PC-3 (cell line): Measurements from ENCODE around the gene OSBPL9. TPM values are rescaled to one million over a fixed set of nuclear protein-coding genes. Genes with fewer than 3 reads are reported as not detected.

ENCODE experiments used
- ATAC-seq: fragments of 200-7000 bp; cut with Tn5 transposase; 2 replicates; pipeline ENCODE4 v1.9.1; 2020; ENCODE audit warnings: mild to moderate bottlenecking, moderate library complexity
- BruUV-seq: library from RNA; stranded (reverse); fragments of 400-500 nt; replicated peaks from 2 replicates; lab custom pipeline; 2021; lab: Mats Ljungman, UMichigan
- CTCF ChIA-PET: fragments of 300-600 bp; sonication (Branson Sonifier 250); formaldehyde crosslinking; loops from one replicate; lab custom pipeline; 2022; ENCODE audit warnings: antibody characterized with exemption; lab: Charles Lee
- POLR2A ChIA-PET: fragments of 300-600 bp; sonication (Branson Sonifier 250); formaldehyde crosslinking; loops from one replicate; lab custom pipeline; 2022; ENCODE audit warnings: antibody characterized with exemption; ENCODE audit not compliant: unreplicated experiment; lab: Charles Lee
- DNase-seq: peaks from one replicate; pipeline ENCODE4 v3.0.0-alpha.2; 2015
- H2AFZ ChIP-seq: fragments of 300-600 bp; sonication (generic); 2 replicates; pipeline ENCODE4 v1.6.0; 2016; ENCODE audit warnings: antibody characterized with exemption, low read length
- H3F3A ChIP-seq: fragments of 300-600 bp; sonication (generic); one replicate; pipeline ENCODE4 v1.6.0; 2017; ENCODE audit warnings: antibody characterized with exemption, low read length, control low read depth, mild to moderate bottlenecking; ENCODE audit not compliant: unreplicated experiment
- H3K27ac ChIP-seq: fragments of 300-600 bp; sonication (generic); 2 replicates; pipeline ENCODE4 v1.5.1; 2016; ENCODE audit warnings: mild to moderate bottlenecking, low read length
- H3K27me3 ChIP-seq: fragments of 300-600 bp; sonication (generic); 2 replicates; pipeline ENCODE4 v1.6.1; 2016; ENCODE audit warnings: low read length, mixed read lengths
- H3K36me3 ChIP-seq: fragments of 300-600 bp; sonication (generic); 2 replicates; pipeline ENCODE4 v1.6.1; 2016; ENCODE audit warnings: low read depth, mixed run types, low read length, mixed read lengths
- H3K4me1 ChIP-seq: fragments of 300-600 bp; sonication (generic); 2 replicates; pipeline ENCODE4 v1.5.1; 2016; ENCODE audit warnings: low read length; ENCODE audit not compliant: insufficient read depth
- H3K4me2 ChIP-seq: fragments of 300-600 bp; sonication (generic); 2 replicates; pipeline ENCODE4 v1.6.0; 2016; ENCODE audit warnings: low read length
- H3K4me3 ChIP-seq: fragments of 300-600 bp; sonication (generic); 2 replicates; pipeline ENCODE4 v1.5.1; 2016; ENCODE audit warnings: mild to moderate bottlenecking, low read length, mixed read lengths
- H3K79me2 ChIP-seq: fragments of 300-600 bp; sonication (generic); 2 replicates; pipeline ENCODE4 v1.6.1; 2017; ENCODE audit warnings: low read length, mixed read lengths
- H3K9ac ChIP-seq: fragments of 300-600 bp; sonication (generic); 2 replicates; pipeline ENCODE4 v1.6.0; 2016; ENCODE audit warnings: mild to moderate bottlenecking, low read length
- H3K9me2 ChIP-seq: fragments of 300-600 bp; sonication (generic); replicated peaks from 2 replicates; pipeline ENCODE4 v1.6.1; 2016; ENCODE audit warnings: mixed run types, low read length, mixed read lengths
- H3K9me3 ChIP-seq: fragments of 300-600 bp; sonication (generic); 2 replicates; pipeline ENCODE4 v1.6.1; 2016; ENCODE audit warnings: low read length, mixed read lengths
- H4K20me1 ChIP-seq: fragments of 300-600 bp; sonication (generic); 2 replicates; pipeline ENCODE4 v1.6.1; 2016; ENCODE audit warnings: low read length, mixed read lengths
- CTCF ChIP-seq: fragments of 300-600 bp; sonication (generic); conservative IDR thresholded peaks from 2 replicates; pipeline ENCODE4 v1.5.1; 2017; ENCODE audit warnings: antibody characterized with exemption, low read depth, mild to moderate bottlenecking, low read length
- EZH2 ChIP-seq: fragments of 300-600 bp; sonication (generic); IDR thresholded peaks from one replicate; pipeline ENCODE4 v1.6.1; 2017; ENCODE audit warnings: antibody characterized with exemption, mild to moderate bottlenecking, low read length; ENCODE audit not compliant: unreplicated experiment
- EZH2phosphoT487 ChIP-seq: fragments of 300-600 bp; sonication (generic); IDR thresholded peaks from 2 replicates; pipeline ENCODE4 v1.6.1; 2018; ENCODE audit warnings: mild to moderate bottlenecking, antibody characterized with exemption, low read length, borderline replicate concordance
- intact Hi-C: fragments of 100-400 bp; cut with micrococcal nuclease; formaldehyde crosslinking; loops from 2 replicates; pipeline ENCODE4 v1.9.0; 2023
- total RNA-seq: library from RNA; depleted of rRNA; stranded (reverse); fragments of >200 nt; gene quantifications from 2 replicates; pipeline ENCODE4 v1.2.3, GENCODE V29; 2014

OSBPL9 gene
- total RNA-seq, 1 experiment from 2014 or later = 74.7 TPM

DNA sequence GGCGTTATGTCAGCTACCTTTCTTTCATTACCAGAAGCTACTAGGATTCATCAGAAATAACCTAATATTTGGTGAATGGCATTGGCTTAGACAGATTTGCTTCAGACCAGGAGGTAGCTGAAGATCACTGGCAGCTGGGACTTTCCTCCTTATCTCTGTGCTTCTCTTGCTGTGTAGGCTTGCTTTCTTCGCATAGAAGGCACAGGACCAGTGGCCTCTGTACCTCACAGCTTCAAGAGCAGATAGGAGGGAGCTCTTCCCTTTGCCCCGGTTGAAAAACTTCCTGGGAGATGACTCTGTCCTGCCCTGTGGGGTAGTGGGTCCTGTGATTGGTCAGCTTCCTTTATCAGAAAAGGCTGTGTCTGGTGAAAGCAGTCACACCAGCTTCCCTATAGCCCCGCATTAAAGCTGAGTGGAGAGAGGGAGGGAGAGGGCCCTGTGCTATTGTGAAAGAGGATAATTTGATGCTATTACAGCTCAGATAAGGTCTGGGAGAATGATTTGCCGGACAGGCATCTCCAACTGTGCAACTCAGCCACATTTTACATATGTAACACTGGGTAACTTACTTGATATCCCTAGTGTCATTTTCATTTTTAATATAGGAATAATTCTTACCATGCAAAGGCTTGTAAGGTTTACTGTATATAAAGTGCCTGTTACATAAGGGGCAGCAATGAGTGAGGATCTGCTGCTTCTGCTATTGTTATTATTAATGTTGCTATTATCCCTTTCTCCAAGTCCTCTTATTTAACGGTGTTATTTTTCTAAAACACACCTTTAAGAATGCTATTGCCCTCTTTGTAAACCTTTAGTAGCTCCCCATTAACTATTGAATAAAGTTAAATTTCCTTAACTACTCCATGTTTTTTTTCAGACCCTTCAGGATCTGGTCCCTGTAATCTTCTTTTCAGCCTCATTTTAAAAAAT, 31.6 kb downstream of the OSBPL9 start:
- intact Hi-C loops = no loop called here
- H4K20me1 ChIP-seq = no peaks in the 10 kb centered on the region

GRCh38 chr1:51649593-51650091, 32.8 kb downstream of the OSBPL9 start:
- TF ChIP-seq CTCF (no peak), EZH2 (no peak), EZH2phosphoT487 (no peak)
- intact Hi-C loops = no loop called here
- no peaks in the 10 kb centered on the region for H4K20me1 ChIP-seq
- CTCF ChIA-PET = no interaction called here
- no peaks in the 10 kb centered on the region for H3K9me3 ChIP-seq
- H3K9ac ChIP-seq = no peak overlapping the region
- peaks cover 55% of the 10 kb centered on the region for H3K79me2 ChIP-seq
- H3K27me3 ChIP-seq = no peaks in the 10 kb centered on the region
- H3K4me3 ChIP-seq = no peak overlapping the region
- no peaks in the 10 kb centered on the region for H3K36me3 ChIP-seq
- H3K4me1 ChIP-seq = peaks cover 40% of the 10 kb centered on the region
- H3K4me2 ChIP-seq = peak overlapping the region; percentile 9; the same call in 1 of the 2 replicates
- H3K9me2 ChIP-seq = no peaks in the 10 kb centered on the region
- H2AFZ ChIP-seq = no peak overlapping the region
- no peaks in the 10 kb centered on the region for H3F3A ChIP-seq
- no peak for ATAC-seq
- POLR2A ChIA-PET = no interaction called here
- BruUV-seq = no TSS peak
- DNase-seq = no peak
- no peak overlapping the region for H3K27ac ChIP-seq

More for the DNA sequence above, 31.6 kb downstream of the OSBPL9 start:
- DNase-seq = peak; percentile 65
- ChIA-PET CTCF (no interaction called here), POLR2A (interaction anchor here (0.5 to 0.7 kb wide), 3 partner anchors 407 to 698 kb away, joined by 3 to 8 read pairs (median 3); partner anchors contain the start of gene TXNDC12)
- H3F3A ChIP-seq = no peaks in the 10 kb centered on the region
- no peaks in the 10 kb centered on the region for H3K36me3 ChIP-seq
- no TSS peak for BruUV-seq
- peak overlapping the region; percentile 1; the same call in 1 of the 2 replicates for H3K27ac ChIP-seq
- ATAC-seq = peak; percentile 69
- H3K9me2 ChIP-seq = no peaks in the 10 kb centered on the region
- peaks cover 57% of the 10 kb centered on the region for H3K79me2 ChIP-seq
- H3K9me3 ChIP-seq = no peaks in the 10 kb centered on the region
- no peak overlapping the region for H3K4me3 ChIP-seq
- TF ChIP-seq CTCF = no peak
- TF ChIP-seq EZH2 = no peak
- TF ChIP-seq EZH2phosphoT487 = no peak
- H2AFZ ChIP-seq = no peak overlapping the region
- H3K4me2 ChIP-seq = peak overlapping the region; percentile 33
- H3K4me1 ChIP-seq = peaks cover 47% of the 10 kb centered on the region
- no peak overlapping the region for H3K9ac ChIP-seq
- H3K27me3 ChIP-seq = no peaks in the 10 kb centered on the region
